Central memory CD8-positive, alpha-beta T cell (primary cell): ENCODE measurements around the gene SNAPIN.

ENCODE experiments used
- ATAC-seq: fragments of 150-1000 bp; cut with Tn5 transposase; replicated peaks from 2 replicates; pipeline ENCODE4 v1.10.0; 2022; ENCODE audit warnings: mild to moderate bottlenecking, moderate FRiP score, moderate number of reproducible peaks; ENCODE audit not compliant: poor library complexity, severe bottlenecking; ENCODE audit errors: extremely low read depth
- DNase-seq, 2 donors: peaks; one replicate each; pipeline ENCODE4 v3.0.0; 2021; ENCODE audit warnings: low spot score in 2 of 2
- H3K27ac Mint-ChIP-seq: one replicate; pipeline ENCODE4 v1.8.0; 2022; ENCODE audit warnings: low read depth, mild to moderate bottlenecking, moderate library complexity, mixed read lengths
- H3K27me3 Mint-ChIP-seq: one replicate; pipeline ENCODE4 v1.8.0; 2022; ENCODE audit warnings: mixed read lengths
- H3K36me3 Mint-ChIP-seq: one replicate; pipeline ENCODE4 v1.8.0; 2022; ENCODE audit warnings: mild to moderate bottlenecking, moderate library complexity, mixed read lengths; ENCODE audit not compliant: insufficient read depth
- H3K4me1 Mint-ChIP-seq: one replicate; pipeline ENCODE4 v1.8.0; 2022; ENCODE audit warnings: mixed read lengths
- H3K4me3 Mint-ChIP-seq: one replicate; pipeline ENCODE4 v1.8.0; 2022; ENCODE audit warnings: mild to moderate bottlenecking, moderate library complexity, mixed read lengths
- H3K9me3 Mint-ChIP-seq: one replicate; pipeline ENCODE4 v1.8.0; 2022; ENCODE audit warnings: mixed read lengths

The SNAPIN gene

DNA sequence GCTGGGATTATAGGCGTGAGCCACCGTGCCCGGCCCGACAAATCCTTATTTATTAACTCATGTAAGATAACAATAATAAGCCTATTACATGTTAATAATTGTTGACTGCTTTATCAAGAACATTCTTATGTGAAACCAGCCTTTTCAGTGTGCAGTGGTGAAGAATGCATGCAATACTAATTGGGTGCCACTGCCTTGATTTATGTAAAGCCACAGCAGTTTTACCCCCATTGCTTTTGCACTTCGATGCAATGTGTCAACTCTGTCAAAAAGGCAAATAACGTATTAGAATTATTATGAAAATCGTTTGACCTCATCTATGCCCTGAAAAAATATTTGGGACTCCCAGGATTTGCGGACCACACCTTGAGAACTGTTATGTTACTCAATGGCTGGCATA is 38.2 kb downstream of the SNAPIN start:
- no peaks in the 10 kb centered on the region for H3K4me1 Mint-ChIP-seq

DNA sequence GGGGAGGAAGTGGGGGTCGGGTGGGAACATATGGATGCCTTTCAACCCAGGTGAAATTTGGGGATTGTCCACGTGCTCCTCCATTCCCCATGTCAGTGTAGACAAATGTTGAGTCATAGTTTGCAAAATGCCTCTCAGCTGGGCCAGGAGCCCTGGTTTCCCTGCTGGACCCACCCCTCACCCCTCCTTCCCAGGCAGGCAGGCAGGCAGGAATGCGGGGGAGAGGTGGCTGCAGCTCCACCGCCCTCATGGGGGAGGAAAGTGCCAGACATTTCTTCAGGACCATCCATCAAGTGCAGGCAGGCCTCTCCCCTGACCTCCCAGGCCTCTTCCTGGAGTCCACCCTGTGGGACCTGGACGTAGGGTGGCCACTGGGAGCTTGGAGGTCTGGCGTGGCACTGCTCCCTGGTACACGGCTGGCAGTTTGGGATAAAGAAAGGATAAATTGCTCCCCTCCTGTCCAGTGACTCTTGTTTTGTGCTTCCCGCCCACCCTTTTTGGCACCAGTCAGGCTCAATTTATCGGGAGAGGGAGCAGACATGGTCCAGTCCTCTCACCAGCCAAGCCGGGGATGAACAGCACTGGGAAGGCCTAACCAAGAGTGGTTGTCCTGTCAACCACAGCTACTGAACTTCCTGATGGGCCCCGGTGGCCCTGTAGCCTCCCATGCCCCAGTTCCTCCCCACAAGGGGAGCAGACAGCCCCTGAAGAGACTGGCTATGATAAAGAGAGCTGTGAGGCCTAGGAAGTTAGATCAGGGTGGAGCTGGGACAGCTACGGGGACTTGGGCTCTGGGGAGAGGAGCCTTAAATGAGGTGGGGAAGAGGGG is 38.9 kb downstream of the SNAPIN start:
- DNase-seq (no peak), ATAC-seq (no peak)
- peak overlapping the region; percentile 11 for H3K4me3 Mint-ChIP-seq
- no peak overlapping the region for H3K27ac Mint-ChIP-seq
- no peaks in the 10 kb centered on the region for H3K9me3 Mint-ChIP-seq
- peaks cover 3% of the 10 kb centered on the region for H3K36me3 Mint-ChIP-seq
- H3K27me3 Mint-ChIP-seq = no peaks in the 10 kb centered on the region
- H3K4me1 Mint-ChIP-seq = no peaks in the 10 kb centered on the region

More for the DNA sequence above, 38.2 kb downstream of the SNAPIN start:
- Mint-ChIP-seq H3K27ac (no peak overlapping the region), H3K36me3 (peaks cover 3% of the 10 kb centered on the region), H3K27me3 (no peaks in the 10 kb centered on the region), H3K4me3 (no peak overlapping the region), H3K9me3 (no peaks in the 10 kb centered on the region)
- ATAC-seq (no peak), DNase-seq (no peak)

DNA sequence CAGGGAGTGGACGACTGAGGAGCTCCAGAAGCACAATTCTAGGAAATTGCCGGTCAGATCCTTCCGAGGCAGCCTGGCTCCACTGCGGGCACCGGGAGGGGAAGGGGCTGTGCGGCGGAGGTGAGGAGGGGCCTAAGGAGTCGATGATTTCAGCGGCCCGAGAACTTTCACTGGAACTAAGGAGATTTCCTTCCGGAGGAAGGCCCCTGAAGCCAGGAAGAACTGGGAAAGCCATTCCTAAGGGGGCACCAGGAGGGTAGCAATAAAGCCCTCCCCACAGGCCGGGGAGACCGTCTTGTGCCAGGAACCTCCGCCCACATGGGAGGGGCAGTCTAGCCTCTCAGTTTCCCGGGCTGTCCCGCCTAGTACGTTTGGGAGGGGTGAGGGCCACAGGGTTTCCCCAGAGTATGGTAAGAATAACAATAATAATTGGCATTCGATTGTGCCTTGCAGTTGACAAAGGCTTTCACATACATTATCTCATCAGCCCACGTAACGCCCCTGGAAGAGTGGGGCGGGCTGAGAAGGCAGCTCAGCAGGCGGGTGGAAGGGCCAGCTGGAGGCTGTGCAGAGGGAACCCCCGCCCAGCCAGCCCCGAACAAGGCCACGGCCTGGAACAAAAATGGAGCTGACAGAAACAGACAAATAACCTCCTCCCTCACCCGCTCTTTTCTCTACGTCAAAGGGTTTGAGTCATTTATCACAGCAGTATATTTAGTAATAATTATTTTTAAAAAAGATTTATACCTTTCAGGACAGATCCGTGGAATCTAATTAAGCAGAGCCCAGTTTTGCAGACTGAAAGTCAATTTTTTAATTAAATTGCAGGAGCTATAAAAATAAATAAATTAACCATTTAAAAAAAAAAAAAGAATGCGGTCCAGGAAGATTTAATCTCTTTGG is 39.8 kb downstream of the SNAPIN start:
- DNase-seq = no peak
- Mint-ChIP-seq H3K27me3 (no peaks in the 10 kb centered on the region), H3K36me3 (peaks cover 3% of the 10 kb centered on the region), H3K27ac (no peak overlapping the region), H3K9me3 (no peaks in the 10 kb centered on the region), H3K4me1 (no peaks in the 10 kb centered on the region), H3K4me3 (peak overlapping the region; percentile 11)
- no peak for ATAC-seq

DNA sequence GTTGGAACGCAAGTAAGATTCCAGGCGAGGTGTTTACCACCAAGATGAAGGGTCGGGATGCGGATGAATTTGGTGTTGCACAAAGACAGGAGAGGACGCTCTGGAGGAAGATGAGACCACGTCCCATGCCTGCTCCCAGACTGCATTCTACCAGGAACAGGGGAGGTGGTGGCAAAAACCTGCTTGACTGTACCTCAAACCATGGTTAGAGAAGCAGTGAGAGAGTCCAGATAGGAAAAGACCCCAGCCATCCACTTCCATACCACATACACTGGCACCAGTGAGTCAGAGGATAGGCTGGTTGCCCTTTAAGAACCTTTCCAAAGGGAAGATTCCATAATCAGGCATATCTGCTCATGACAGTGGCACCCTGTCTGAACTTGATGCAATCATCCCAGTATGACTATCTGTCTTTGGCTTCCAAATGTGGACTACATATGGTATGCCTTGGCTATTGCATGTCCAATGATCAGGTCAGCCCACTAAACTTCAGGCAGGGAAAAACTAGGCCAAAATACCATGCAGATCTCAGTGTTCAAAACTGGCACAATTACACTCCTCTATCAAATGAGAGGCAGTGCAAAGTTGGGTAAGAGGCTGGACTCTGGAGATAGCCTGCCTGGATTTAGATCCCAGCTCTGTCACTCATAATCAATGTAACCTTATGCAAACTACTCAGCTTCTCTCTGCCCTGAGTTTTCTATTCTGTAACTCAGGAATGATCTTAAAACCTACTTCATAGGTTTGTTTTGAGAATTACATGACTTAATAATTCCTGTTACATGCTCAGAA is 40.6 kb downstream of the SNAPIN start:
- Mint-ChIP-seq H3K4me3 (no peak overlapping the region), H3K27me3 (no peaks in the 10 kb centered on the region), H3K9me3 (no peaks in the 10 kb centered on the region), H3K36me3 (peaks cover 3% of the 10 kb centered on the region), H3K4me1 (no peaks in the 10 kb centered on the region), H3K27ac (no peak overlapping the region)
- ATAC-seq (no peak), DNase-seq (no peak)

DNA sequence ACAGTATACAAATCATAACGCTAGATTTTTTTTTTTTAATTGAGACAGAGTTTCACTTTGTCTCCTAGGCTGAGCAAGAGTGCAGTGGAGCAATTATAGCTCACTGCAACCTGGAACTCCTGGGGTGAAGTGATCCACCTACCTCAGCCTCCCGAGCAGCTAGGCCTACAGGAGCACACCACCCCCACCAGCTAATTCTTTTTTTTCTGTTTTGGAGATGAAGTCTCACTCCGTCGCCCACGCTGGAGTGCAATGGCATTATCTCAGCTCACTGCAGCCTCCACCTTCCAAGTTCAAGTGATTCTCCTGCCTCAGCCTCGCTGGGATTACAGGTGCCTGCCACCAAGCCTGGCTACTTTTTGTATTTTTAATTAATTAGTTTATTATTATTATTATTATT is 41.3 kb downstream of the SNAPIN start:
- no peaks in the 10 kb centered on the region for H3K9me3 Mint-ChIP-seq
- H3K4me3 Mint-ChIP-seq = no peak overlapping the region
- H3K27me3 Mint-ChIP-seq = no peaks in the 10 kb centered on the region
- ATAC-seq = no peak
- no peaks in the 10 kb centered on the region for H3K4me1 Mint-ChIP-seq
- peaks cover 3% of the 10 kb centered on the region for H3K36me3 Mint-ChIP-seq
- DNase-seq = no peak
- H3K27ac Mint-ChIP-seq = no peak overlapping the region

DNA sequence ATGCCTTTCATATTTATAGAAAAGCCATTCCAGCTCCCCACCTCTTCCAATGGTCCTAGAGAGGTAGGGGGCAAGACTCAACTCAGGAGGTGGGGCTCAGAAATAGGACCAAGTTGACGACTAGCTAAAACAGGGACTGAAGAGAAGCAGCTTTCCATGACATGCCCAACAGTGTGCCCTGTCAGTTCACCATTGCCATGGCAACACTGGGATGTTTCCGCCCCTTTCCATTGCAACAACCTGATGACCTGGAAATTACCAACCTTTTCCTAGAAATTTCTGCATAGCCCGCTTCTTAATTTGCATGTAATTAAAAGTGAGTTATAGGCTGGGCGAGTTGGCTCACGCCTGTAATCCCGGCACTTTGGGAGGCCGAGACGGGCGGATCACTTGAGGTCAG is 47.0 kb downstream of the SNAPIN start:
- Mint-ChIP-seq H3K27me3 (no peaks in the 10 kb centered on the region), H3K27ac (no peak overlapping the region), H3K36me3 (peaks cover under 1% of the 10 kb centered on the region), H3K4me1 (no peaks in the 10 kb centered on the region), H3K4me3 (no peak overlapping the region), H3K9me3 (no peaks in the 10 kb centered on the region)
- no peak for ATAC-seq
- no peak for DNase-seq

DNA sequence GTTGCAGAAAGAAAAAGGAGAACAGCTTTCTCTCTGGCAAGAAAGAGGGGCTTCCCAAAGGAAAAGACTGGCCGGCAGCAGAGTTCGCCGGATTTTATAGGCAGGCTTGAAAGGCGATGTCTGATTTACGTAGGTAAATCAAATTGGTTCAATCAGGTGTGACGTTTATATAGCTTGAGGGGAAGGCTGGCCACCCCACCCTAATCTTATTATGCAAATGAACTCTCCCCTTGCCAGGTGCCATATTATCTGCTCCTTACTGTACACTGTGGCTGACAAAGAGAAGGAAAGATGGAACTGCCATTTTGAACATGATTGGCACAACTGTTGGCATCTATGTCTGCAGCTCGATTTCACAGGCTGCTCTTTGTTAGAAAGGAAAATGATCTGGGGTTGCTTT is 52.5 kb downstream of the SNAPIN start:
- Mint-ChIP-seq H3K9me3 (no peaks in the 10 kb centered on the region), H3K27ac (no peak overlapping the region), H3K27me3 (peaks cover 23% of the 10 kb centered on the region), H3K4me1 (no peaks in the 10 kb centered on the region), H3K4me3 (no peak overlapping the region), H3K36me3 (no peaks in the 10 kb centered on the region)
- no peak for DNase-seq
- no peak for ATAC-seq
